ENCODE data around the gene CD300H.

GRCh38 chr17:74610108-74610507 lies 42.8 kb upstream of the CD300H start:
- TF ChIP-seq CTCF (IDR thresholded peaks at IDR 0.05) (no peak), POLR2A (IDR thresholded peaks at IDR 0.05) (no peak)
